GM18858 (cell line): ENCODE data around the gene KLK3.

Source experiments
- ATAC-seq: cut with Tn5 transposase; IDR thresholded peaks from one replicate; pipeline ENCODE4 v1.9.1; 2021; ENCODE audit not compliant: unreplicated experiment

KLK3 gene

DNA sequence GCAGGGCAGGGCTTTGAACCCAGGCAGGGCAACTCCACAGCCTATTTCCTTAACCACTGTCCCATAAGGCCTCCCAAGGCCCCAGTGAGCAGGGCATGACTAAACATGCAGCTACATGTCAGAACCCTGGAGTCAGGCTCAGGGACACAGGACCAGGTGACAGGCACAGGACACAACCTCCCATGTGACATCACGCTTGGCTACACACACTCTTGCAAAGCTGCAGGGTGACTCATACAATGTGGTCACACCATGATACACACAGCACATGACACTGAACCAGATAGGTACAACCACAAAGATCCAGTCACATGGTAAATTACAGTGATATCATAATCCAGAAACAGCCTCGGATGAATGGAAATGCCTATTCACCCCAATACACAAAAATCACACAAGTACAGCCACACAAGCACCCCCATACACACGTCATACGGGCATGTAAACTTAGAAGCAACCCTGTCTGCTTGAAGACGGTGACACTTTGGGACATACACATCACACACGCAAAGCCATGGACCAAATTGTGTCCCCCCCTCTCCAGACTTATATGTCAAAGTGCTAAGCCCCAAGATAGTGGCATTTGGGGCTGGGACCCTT is 42.0 kb downstream of the KLK3 start:
- peak; percentile 81 for ATAC-seq

DNA sequence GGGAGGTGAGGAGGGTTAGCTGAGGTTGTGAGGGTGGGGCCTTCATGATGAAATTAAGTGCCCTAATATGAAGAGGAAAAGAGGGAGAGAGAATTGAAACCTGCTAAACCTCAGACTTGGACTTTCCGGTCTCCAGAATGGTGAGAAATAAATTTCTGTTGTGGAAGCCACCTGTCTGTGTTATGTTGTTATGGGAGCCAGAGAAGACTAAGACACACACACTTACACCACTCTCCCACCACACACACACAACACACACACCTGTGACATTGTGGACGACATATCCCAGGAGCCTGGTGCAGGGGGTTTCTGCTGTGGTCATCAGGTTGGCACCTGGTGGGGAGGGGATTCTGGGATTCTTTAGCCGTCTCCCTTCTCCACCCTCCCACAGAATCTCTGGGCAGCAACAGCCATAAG is 42.5 kb downstream of the KLK3 start:
- ATAC-seq = peak; percentile 17

DNA sequence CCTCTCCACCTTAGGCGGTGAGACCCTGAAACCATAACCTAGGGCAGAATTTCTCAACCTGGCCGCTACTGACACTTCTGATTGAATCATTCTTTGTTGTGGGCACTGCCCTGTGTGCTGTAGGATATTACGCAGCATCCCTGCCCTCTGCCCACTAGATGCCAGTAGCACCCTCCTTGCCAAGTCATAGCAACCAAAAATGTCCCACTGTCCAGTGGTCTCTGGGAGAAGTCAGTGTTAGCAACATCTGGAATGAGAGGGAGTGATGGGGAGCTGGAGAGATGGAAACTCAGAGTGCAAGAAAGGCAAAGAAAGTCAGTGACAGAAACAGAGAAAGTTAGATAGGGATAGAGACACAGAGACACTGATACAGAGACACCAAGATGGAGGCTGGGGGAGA is 42.9 kb downstream of the KLK3 start:
- ATAC-seq = no peak

DNA sequence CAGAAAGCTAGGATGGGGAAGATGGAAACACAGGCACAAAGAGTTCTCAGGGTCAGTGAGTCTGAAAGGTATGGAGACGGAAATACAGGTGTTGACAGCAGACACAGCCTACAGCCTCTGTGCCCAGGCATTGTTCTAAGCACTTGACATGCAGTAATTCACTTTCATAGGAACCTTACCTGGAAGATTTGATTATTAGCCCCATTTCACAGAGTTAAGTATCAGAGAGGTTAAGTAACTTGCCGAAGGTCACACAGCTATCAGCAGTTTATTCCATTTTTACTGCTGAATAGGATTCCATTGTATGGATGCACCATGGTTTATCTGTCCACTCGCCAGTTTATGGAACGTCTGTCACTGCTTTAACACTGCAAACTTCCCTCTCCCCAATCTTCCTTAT is 43.3 kb downstream of the KLK3 start:
- ATAC-seq = no peak

DNA sequence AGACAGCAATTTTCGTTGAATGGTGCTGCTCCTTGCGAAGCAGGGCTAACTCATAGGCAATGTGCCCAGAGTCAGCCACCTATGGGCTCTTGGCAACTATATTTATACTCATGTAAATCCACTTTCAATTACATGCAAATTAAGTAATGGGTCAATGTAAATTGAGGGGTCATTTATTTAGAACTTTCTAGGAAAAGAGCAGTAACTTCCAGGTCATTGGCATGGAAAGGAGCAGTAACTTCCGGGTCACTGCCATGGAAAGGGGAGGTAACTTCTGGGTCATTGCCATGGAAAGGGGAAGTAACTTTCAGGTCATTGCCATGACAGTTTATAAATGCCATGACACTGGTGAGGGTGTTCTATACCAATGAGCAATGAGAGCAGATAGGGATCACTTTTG is 44.9 kb downstream of the KLK3 start:
- no peak for ATAC-seq

DNA sequence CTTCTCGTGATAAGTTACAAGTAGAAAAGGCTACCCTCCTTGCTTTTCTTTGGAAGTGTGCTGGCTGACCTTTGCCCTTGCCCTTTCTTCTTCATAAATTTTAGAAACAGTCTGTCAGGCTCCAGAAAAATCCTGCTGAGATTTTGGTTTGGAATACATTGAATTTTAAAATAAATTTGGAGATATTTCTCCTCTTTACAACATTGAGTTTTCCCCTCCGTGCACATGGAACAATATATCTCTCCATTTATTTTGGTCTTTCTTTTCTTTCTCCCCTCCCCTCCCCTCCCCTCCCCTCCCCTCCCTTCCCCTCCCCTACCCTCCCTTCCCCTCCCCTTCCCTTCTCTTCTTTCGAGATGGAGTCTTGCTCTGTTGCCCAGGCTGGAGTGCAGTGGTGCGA is 47.9 kb downstream of the KLK3 start:
- no peak for ATAC-seq

DNA sequence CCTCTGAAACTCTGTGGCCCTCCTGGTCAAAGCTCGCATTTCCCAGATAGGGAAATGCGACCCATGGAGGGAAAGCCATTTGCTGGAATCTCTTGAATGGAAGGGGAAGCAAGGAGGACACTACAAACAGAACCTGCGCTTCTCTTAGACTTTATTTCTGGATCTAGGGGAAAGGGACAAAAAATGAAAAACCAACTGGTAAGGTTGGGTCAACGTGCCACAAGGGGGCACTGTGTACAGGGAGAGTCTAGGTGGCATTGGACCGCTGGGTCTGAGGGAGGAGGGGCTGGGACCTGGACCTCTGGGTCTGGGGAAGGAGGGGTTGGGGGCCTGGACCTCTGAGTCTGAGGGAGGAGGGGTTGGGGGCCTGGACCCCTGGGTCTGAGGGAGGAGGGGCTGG is 51.5 kb downstream of the KLK3 start:
- ATAC-seq = no peak

DNA sequence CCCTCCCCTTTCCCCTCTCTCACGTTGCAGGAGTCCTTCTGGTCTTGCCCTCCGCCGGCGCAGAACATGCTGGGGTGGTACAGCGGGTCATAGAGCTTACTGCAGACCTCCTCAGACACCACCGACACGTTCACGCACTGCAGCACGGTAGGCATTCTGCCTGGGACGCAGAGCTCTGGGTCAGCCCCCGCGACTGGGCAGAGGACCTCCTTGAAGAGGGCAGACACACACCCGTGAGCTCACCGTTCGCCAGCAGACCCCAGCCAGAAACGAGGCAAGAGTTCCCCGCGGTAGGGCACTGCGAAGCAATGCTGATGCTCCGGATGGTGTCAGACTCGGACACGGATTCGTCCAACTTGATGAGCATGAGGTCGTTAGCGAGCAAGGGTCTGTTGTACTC is 53.6 kb downstream of the KLK3 start:
- no peak for ATAC-seq

DNA sequence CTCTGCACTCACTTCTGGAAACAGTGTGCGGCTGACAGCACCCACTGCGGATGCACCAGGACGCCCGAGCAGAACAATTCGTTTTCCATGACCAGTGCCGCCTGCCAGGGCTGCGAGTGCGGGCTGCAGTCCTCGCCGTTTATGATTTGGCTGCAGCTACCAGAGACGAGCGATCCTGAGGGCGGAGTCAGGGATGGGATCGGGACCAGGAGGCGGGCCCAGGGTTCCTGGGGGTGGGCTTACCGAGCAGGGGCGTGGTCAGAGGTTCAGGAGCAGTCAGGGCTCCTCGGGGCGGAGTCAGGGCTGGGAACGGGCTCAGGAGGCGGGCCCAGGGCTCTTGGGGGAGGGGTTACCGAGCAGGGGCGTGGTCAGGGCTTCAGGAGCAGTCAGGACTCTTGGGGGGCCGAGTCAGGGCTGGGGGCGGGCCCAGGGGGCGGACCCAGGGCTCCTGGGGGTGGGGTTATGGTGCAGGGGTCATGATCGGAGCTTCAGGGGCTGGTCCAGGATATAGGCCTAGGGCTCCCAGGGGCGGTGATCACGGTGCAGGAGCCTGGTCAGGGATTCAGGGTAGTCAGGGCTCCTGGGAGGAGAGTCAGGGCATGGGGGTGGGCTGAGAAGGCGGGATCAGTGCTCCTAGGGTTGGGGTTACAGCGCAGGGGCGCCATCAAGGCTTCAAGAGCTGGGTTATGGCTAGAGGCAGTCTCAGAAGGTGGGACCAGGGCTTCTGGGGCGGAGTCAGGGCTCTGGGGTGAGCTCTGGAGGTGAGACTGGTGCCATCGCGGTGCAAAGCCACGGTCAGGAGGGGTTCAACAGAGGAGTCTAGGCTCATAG is 54.7 kb downstream of the KLK3 start:
- no peak for ATAC-seq
